ENCODE data around the gene ASB7.

ASB7 gene

GRCh38 chr15:100683434-100683833 is 81.0 kb downstream of the ASB7 start:
- H3K4me3 ChIP-seq (ENCODE audit: control insufficient read depth, low read depth, low read length) = no peak overlapping the region
- no peak for TF ChIP-seq CTCF (IDR thresholded peaks at IDR 0.05; ENCODE audit: control insufficient read depth, insufficient read depth, low read depth, low read length, missing control alignments)
- DNase-seq (ENCODE audit: low read depth) = no peak

GRCh38 chr15:100684591-100684990 is 82.2 kb downstream of the ASB7 start:
- DNase-seq (ENCODE audit: low read depth) = no peak
- no peak overlapping the region for H3K4me3 ChIP-seq (ENCODE audit: control insufficient read depth, low read depth, low read length)
- no peak for TF ChIP-seq CTCF (IDR thresholded peaks at IDR 0.05; ENCODE audit: control insufficient read depth, insufficient read depth, low read depth, low read length, missing control alignments)

GRCh38 chr15:100686021-100686724 is 83.8 kb downstream of the ASB7 start:
- TF ChIP-seq CTCF (IDR thresholded peaks at IDR 0.05; ENCODE audit: control insufficient read depth, insufficient read depth, low read depth, low read length, missing control alignments) = no peak
- H3K4me3 ChIP-seq (ENCODE audit: control insufficient read depth, low read depth, low read length) = no peak overlapping the region
- no peak for DNase-seq (ENCODE audit: low read depth)

GRCh38 chr15:100686725-100687473 is 84.5 kb downstream of the ASB7 start:
- peak; percentile 47 for DNase-seq (ENCODE audit: low read depth)
- peak overlapping the region; percentile 4 for H3K4me3 ChIP-seq (ENCODE audit: control insufficient read depth, low read depth, low read length)
- no peak for TF ChIP-seq CTCF (IDR thresholded peaks at IDR 0.05; ENCODE audit: control insufficient read depth, insufficient read depth, low read depth, low read length, missing control alignments)

- no peak for TF ChIP-seq CTCF (IDR thresholded peaks at IDR 0.05; ENCODE audit: control insufficient read depth, insufficient read depth, low read depth, low read length, missing control alignments)
- H3K4me3 ChIP-seq (ENCODE audit: control insufficient read depth, low read depth, low read length) = peak overlapping the region; percentile 4; the same call in 1 of the 2 replicates
- DNase-seq (ENCODE audit: low read depth) = peak; percentile 67
These were observed 85.3 kb downstream of the ASB7 start for GRCh38 chr15:100687582-100688141.

- no peak for TF ChIP-seq CTCF (IDR thresholded peaks at IDR 0.05; ENCODE audit: control insufficient read depth, insufficient read depth, low read depth, low read length, missing control alignments)
- H3K4me3 ChIP-seq (ENCODE audit: control insufficient read depth, low read depth, low read length) = no peak overlapping the region
- DNase-seq (ENCODE audit: low read depth) = no peak
These were observed 86.2 kb downstream of the ASB7 start for GRCh38 chr15:100688549-100689120.

Data from AG09309 (cell line).